Measurements from ENCODE around the gene HAP1. TPM values are rescaled to one million over a fixed set of nuclear protein-coding genes. Genes with fewer than 3 reads are reported as not detected.

Gene HAP1
- total RNA-seq, 4 donors from 2014 or later = 0.19 TPM; not detected in 3

- no peaks in the 10 kb centered on the region for H3K36me3 ChIP-seq
- peaks cover 18 to 28% (median 21%) of the 10 kb centered on the region in 4 donors for H3K4me1 ChIP-seq
- DNase-seq (ENCODE audit: extremely low spot score) = no peak
- H3K27ac ChIP-seq (replicated peaks in 1 of 4) = no peak overlapping the region
- H3K4me3 ChIP-seq = peak overlapping the region; percentile 45 to 53 (median 48)
- TF ChIP-seq CTCF (IDR thresholded peaks at IDR 0.05) (no peak), EP300 (IDR thresholded peaks at IDR 0.05) (no peak), POLR2AphosphoS5 (IDR thresholded peaks at IDR 0.05) (no peak)
- no peaks in the 10 kb centered on the region for H3K9me3 ChIP-seq
- H3K27me3 ChIP-seq = peaks cover 11 to 89% (median 42%) of the 10 kb centered on the region in 4 donors
- intact Hi-C loops (cut with DNase I) = loop anchor here (5.0 kb wide), 1 partner anchor 152 kb away; no protein-coding TSS in a partner anchor
- 27% methylated on average over 2 of the region's 23 CpGs for WGBS
Measured at GRCh38 chr17:41734949-41735313, 488 bp upstream of the HAP1 start.

- Histone ChIP-seq H3K4me1 (peaks cover 18 to 28% (median 21%) of the 10 kb centered on the region in 4 donors), H3K4me3 (peak overlapping the region; percentile 45 to 53 (median 48)), H3K27ac (replicated peaks in 1 of 4) (no peak overlapping the region), H3K27me3 (peaks cover 11 to 87% (median 42%) of the 10 kb centered on the region in 4 donors), H3K36me3 (no peaks in the 10 kb centered on the region), H3K9me3 (no peaks in the 10 kb centered on the region)
- intact Hi-C loops (cut with DNase I) = no loop called here
- TF ChIP-seq EP300 (IDR thresholded peaks at IDR 0.05) (no peak), POLR2A (IDR thresholded peaks at IDR 0.05; ENCODE audit: low read depth) (no peak), CTCF (IDR thresholded peaks at IDR 0.05) (no peak), POLR2AphosphoS5 (IDR thresholded peaks at IDR 0.05) (no peak)
- 8% methylated on average over 22 of the region's 40 CpGs for WGBS
- DNase-seq (ENCODE audit: extremely low spot score) = no peak
Measured at GRCh38 chr17:41733348-41734138, 900 bp downstream of the HAP1 start.

- 78% methylated on average over 2 of the region's 3 CpGs for WGBS
- Histone ChIP-seq H3K4me3 (no peak overlapping the region), H3K27ac (replicated peaks in 1 of 4) (no peak overlapping the region), H3K27me3 (peaks cover 11 to 76% (median 35%) of the 10 kb centered on the region in 4 donors), H3K4me1 (peaks cover 18 to 21% (median 19%) of the 10 kb centered on the region in 4 donors), H3K36me3 (no peaks in the 10 kb centered on the region), H3K9me3 (no peaks in the 10 kb centered on the region)
- no peak for DNase-seq (ENCODE audit: extremely low spot score)
- TF ChIP-seq CTCF (IDR thresholded peaks at IDR 0.05) (no peak), EP300 (IDR thresholded peaks at IDR 0.05) (no peak), POLR2AphosphoS5 (IDR thresholded peaks at IDR 0.05) (no peak), POLR2A (IDR thresholded peaks at IDR 0.05; ENCODE audit: low read depth) (no peak)
- intact Hi-C loops (cut with DNase I) = no loop called here
Measured at GRCh38 chr17:41731836-41732235, 2.6 kb downstream of the HAP1 start.

GRCh38 chr17:41730479-41730878 is 4.0 kb downstream of the HAP1 start:
- whole genome bisulfite sequencing = 65% methylated on average over 4 of the region's 4 CpGs
- TF ChIP-seq POLR2AphosphoS5 (IDR thresholded peaks at IDR 0.05) (no peak), CTCF (IDR thresholded peaks at IDR 0.05) (no peak), POLR2A (IDR thresholded peaks at IDR 0.05; ENCODE audit: low read depth) (no peak), EP300 (IDR thresholded peaks at IDR 0.05) (no peak)
- H3K27ac ChIP-seq (replicated peaks in 1 of 4) = no peak overlapping the region
- H3K27me3 ChIP-seq = peaks cover 11 to 62% (median 25%) of the 10 kb centered on the region in 4 donors
- intact Hi-C loops (cut with DNase I) = no loop called here
- H3K4me3 ChIP-seq = no peak overlapping the region
- H3K36me3 ChIP-seq = no peaks in the 10 kb centered on the region
- no peaks in the 10 kb centered on the region for H3K9me3 ChIP-seq
- H3K4me1 ChIP-seq = peaks cover 18 to 21% (median 19%) of the 10 kb centered on the region in 4 donors
- no peak for DNase-seq (ENCODE audit: extremely low spot score)
